ENCODE measurements around the gene CACFD1.

CACFD1 gene

GRCh38 chr9:133437753-133438531 lies 21.8 kb upstream of the CACFD1 start:
- DNase-seq (ENCODE audit: low read depth): no peak
- peak; percentile 32 for TF ChIP-seq CTCF (IDR thresholded peaks at IDR 0.05; ENCODE audit: control insufficient read depth, insufficient read depth, low read depth, low read length, missing control alignments)
- H3K4me3 ChIP-seq (ENCODE audit: control insufficient read depth, low read depth, low read length): no peak overlapping the region

GRCh38 chr9:133439337-133439736 lies 20.4 kb upstream of the CACFD1 start:
- H3K4me3 ChIP-seq (ENCODE audit: control insufficient read depth, low read depth, low read length): no peak overlapping the region
- no peak for DNase-seq (ENCODE audit: low read depth)
- no peak for TF ChIP-seq CTCF (IDR thresholded peaks at IDR 0.05; ENCODE audit: control insufficient read depth, insufficient read depth, low read depth, low read length, missing control alignments)

GRCh38 chr9:133440874-133441273 lies 18.9 kb upstream of the CACFD1 start:
- no peak for TF ChIP-seq CTCF (IDR thresholded peaks at IDR 0.05; ENCODE audit: control insufficient read depth, insufficient read depth, low read depth, low read length, missing control alignments)
- H3K4me3 ChIP-seq (ENCODE audit: control insufficient read depth, low read depth, low read length): no peak overlapping the region
- no peak for DNase-seq (ENCODE audit: low read depth)

GRCh38 chr9:133441571-133441970 lies 18.2 kb upstream of the CACFD1 start:
- no peak for DNase-seq (ENCODE audit: low read depth)
- no peak for TF ChIP-seq CTCF (IDR thresholded peaks at IDR 0.05; ENCODE audit: control insufficient read depth, insufficient read depth, low read depth, low read length, missing control alignments)
- H3K4me3 ChIP-seq (ENCODE audit: control insufficient read depth, low read depth, low read length): no peak overlapping the region

GRCh38 chr9:133443248-133443647 lies 16.5 kb upstream of the CACFD1 start:
- no peak overlapping the region for H3K4me3 ChIP-seq (ENCODE audit: control insufficient read depth, low read depth, low read length)
- DNase-seq (ENCODE audit: low read depth): no peak
- TF ChIP-seq CTCF (IDR thresholded peaks at IDR 0.05; ENCODE audit: control insufficient read depth, insufficient read depth, low read depth, low read length, missing control alignments): no peak

- DNase-seq (ENCODE audit: low read depth): no peak
- TF ChIP-seq CTCF (IDR thresholded peaks at IDR 0.05; ENCODE audit: control insufficient read depth, insufficient read depth, low read depth, low read length, missing control alignments): no peak
- H3K4me3 ChIP-seq (ENCODE audit: control insufficient read depth, low read depth, low read length): no peak overlapping the region
Observed at GRCh38 chr9:133443982-133444381, 15.8 kb upstream of the CACFD1 start.

Data from AG09309 (cell line).